ENCODE measurements around the gene RGS10.

DNA sequence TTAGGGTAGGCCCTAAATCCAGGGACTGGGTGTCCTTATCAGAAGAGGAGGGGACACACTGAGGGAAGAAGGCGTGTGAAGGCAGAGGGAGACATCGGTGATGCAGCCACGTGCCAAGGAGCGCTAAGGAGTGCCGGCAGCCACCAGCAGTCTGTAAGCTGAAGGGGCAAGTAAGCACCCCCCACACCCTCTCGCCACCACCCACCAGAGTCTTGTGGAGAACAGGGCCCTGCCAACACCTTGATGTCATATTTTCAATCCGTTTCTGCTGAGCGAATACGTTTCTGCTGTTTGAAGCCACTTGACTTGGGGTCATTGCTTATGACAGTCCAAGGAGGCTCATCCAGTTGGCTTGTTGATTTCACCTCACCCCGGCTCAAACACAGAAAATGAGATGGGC is 37.9 kb downstream of the RGS10 start:
- TF ChIP-seq, protein P1, sequence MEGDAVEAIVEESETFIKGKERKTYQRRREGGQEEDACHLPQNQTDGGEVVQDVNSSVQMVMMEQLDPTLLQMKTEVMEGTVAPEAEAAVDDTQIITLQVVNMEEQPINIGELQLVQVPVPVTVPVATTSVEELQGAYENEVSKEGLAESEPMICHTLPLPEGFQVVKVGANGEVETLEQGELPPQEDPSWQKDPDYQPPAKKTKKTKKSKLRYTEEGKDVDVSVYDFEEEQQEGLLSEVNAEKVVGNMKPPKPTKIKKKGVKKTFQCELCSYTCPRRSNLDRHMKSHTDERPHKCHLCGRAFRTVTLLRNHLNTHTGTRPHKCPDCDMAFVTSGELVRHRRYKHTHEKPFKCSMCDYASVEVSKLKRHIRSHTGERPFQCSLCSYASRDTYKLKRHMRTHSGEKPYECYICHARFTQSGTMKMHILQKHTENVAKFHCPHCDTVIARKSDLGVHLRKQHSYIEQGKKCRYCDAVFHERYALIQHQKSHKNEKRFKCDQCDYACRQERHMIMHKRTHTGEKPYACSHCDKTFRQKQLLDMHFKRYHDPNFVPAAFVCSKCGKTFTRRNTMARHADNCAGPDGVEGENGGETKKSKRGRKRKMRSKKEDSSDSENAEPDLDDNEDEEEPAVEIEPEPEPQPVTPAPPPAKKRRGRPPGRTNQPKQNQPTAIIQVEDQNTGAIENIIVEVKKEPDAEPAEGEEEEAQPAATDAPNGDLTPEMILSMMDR (conservative IDR thresholded peaks at IDR 0.05; ENCODE audit: low read depth, low read length), result no peak
- TF ChIP-seq EZH2 (IDR thresholded peaks at IDR 0.05; ENCODE audit: borderline replicate concordance, low read depth, low read length, poor library complexity, severe bottlenecking), result no peak
